ENCODE results near the gene RAI14.

RAI14 gene

DNA sequence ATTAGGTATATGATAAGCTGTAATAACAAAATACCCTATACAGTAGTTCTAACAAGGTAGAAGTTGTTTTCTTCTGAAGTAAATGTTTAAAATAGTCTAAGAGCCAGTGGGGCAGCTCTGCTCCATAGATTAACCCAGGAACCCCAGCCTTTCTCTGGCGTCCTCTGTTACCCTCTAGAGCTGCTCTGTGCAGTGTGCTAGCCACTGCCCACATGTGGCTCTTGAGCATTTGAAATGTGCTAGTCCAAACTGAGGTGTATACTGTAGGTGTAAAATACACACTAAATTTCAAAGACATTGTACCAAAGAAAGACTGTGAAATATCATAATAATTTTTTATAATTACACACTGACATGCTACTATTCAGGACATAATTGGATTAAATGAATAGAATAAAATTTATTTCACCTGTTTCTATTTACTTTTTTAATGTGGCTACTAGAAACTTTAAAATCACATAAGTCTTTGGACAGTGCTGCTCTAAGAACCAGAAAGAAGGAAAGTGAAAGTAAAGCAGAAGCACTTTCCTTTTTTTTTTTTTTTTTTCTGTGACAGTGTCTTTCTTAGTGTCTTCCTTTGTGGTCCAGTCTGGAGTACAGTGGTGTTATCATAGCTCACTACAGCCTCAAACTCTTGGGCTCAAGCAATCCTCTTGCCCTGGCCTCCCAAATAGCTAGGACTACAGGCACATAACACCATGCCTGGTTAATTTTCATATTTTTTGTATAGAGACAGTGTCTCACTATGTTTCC lies 39.3 kb downstream of the RAI14 start:
- no peaks in the 10 kb centered on the region for H4K20me1 ChIP-seq (ENCODE audit: control insufficient read depth, insufficient read depth, low read depth, low read length)
- H3K27me3 ChIP-seq (ENCODE audit: control insufficient read depth, low read length): no peaks in the 10 kb centered on the region
- no peaks in the 10 kb centered on the region for H3K9me2 ChIP-seq (replicated peaks; ENCODE audit: control insufficient read depth, low read length)
- no peak overlapping the region for H3K27ac ChIP-seq (ENCODE audit: low read depth, low read length)
- H3K4me2 ChIP-seq (ENCODE audit: low read length): no peak overlapping the region
- no peaks in the 10 kb centered on the region for H3K79me2 ChIP-seq (ENCODE audit: control insufficient read depth, low read length)
- no peak for TF ChIP-seq EZH2phosphoT487 (IDR thresholded peaks at IDR 0.05; ENCODE audit: borderline replicate concordance, low read length)
- TF ChIP-seq, protein P1, sequence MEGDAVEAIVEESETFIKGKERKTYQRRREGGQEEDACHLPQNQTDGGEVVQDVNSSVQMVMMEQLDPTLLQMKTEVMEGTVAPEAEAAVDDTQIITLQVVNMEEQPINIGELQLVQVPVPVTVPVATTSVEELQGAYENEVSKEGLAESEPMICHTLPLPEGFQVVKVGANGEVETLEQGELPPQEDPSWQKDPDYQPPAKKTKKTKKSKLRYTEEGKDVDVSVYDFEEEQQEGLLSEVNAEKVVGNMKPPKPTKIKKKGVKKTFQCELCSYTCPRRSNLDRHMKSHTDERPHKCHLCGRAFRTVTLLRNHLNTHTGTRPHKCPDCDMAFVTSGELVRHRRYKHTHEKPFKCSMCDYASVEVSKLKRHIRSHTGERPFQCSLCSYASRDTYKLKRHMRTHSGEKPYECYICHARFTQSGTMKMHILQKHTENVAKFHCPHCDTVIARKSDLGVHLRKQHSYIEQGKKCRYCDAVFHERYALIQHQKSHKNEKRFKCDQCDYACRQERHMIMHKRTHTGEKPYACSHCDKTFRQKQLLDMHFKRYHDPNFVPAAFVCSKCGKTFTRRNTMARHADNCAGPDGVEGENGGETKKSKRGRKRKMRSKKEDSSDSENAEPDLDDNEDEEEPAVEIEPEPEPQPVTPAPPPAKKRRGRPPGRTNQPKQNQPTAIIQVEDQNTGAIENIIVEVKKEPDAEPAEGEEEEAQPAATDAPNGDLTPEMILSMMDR (IDR thresholded peaks at IDR 0.05; ENCODE audit: low read depth, low read length, poor library complexity, severe bottlenecking): no peak
- no peaks in the 10 kb centered on the region for H3K4me1 ChIP-seq (ENCODE audit: control insufficient read depth, low read length)
- H3K36me3 ChIP-seq (ENCODE audit: control insufficient read depth, low read length): no peaks in the 10 kb centered on the region
- no peaks in the 10 kb centered on the region for H3F3A ChIP-seq (ENCODE audit: control insufficient read depth, insufficient read depth)
- H3K4me3 ChIP-seq (ENCODE audit: low read length): no peak overlapping the region
- H3K9me3 ChIP-seq (ENCODE audit: control insufficient read depth, insufficient read depth, low read length): no peaks in the 10 kb centered on the region

DNA sequence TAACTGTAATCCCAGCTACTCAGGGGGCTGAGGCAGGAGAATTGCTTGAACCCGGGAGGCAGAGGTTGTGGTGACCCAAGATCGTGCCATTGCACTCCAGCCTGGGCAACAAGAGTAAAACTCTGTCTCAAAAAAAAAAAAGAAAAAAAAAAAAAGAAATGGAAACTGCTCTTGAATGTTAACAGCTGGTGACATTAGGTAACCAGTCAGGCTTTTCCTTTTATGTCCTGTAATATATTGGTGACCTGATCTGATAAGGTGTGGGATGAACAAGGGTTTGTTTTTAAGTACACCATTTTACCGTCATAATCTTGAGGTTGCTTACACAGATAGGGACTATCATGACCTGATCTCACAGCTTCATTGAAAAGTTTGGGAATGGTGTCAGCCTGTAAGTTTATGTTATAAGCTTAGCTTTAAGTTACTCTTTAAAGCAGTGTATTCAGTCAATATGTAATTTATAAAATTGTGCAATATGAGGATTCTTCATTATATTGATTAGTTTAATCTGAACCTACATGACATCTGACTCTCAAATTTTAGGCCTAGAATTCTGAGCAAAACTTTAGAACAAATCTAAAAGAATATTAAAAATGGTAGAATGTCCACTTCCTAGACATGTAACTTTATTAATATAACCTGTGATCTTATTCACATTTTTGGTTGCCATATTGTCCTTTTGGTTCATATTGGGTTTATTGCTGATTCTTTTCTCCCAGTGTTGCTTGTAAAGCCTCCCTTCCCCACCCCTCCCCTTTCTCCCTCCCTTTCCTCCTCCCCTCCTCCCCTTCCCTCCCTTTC lies 41.4 kb downstream of the RAI14 start:
- Histone ChIP-seq H3K9me3 (ENCODE audit: control insufficient read depth, insufficient read depth, low read length) (no peaks in the 10 kb centered on the region), H3K27me3 (ENCODE audit: control insufficient read depth, low read length) (no peaks in the 10 kb centered on the region), H3K27ac (ENCODE audit: low read depth, low read length) (no peak overlapping the region), H3F3A (ENCODE audit: control insufficient read depth, insufficient read depth) (no peaks in the 10 kb centered on the region), H3K4me3 (ENCODE audit: low read length) (no peak overlapping the region), H3K79me2 (ENCODE audit: control insufficient read depth, low read length) (no peaks in the 10 kb centered on the region), H3K4me1 (ENCODE audit: control insufficient read depth, low read length) (no peaks in the 10 kb centered on the region), H3K4me2 (ENCODE audit: low read length) (no peak overlapping the region), H3K9me2 (replicated peaks; ENCODE audit: control insufficient read depth, low read length) (no peaks in the 10 kb centered on the region), H4K20me1 (ENCODE audit: control insufficient read depth, insufficient read depth, low read depth, low read length) (no peaks in the 10 kb centered on the region), H3K36me3 (ENCODE audit: control insufficient read depth, low read length) (no peaks in the 10 kb centered on the region)
- TF ChIP-seq EZH2phosphoT487 (IDR thresholded peaks at IDR 0.05; ENCODE audit: borderline replicate concordance, low read length): no peak
- TF ChIP-seq, protein P1 (IDR thresholded peaks at IDR 0.05; ENCODE audit: low read depth, low read length, poor library complexity, severe bottlenecking): no peak

DNA sequence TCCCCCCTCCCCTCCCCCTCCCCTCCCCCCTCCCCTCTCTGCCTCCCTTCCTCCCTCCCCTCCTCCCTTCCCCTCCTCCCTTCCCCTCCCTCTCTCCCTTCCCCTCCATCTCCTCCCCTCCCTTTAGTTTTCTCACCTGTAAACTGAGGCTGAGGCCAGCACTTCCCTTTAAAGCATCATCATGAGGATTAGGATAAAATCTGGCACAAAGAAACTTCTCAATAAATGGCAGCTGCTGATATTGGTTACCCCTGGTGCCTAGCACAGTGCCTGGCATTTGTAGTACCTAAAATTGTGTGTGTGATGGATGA lies 41.9 kb downstream of the RAI14 start:
- H3K9me3 ChIP-seq (ENCODE audit: control insufficient read depth, insufficient read depth, low read length): no peaks in the 10 kb centered on the region
- no peak overlapping the region for H3K27ac ChIP-seq (ENCODE audit: low read depth, low read length)
- TF ChIP-seq EZH2phosphoT487 (IDR thresholded peaks at IDR 0.05; ENCODE audit: borderline replicate concordance, low read length): no peak
- TF ChIP-seq, protein P1 (IDR thresholded peaks at IDR 0.05; ENCODE audit: low read depth, low read length, poor library complexity, severe bottlenecking): no peak
- no peaks in the 10 kb centered on the region for H3K79me2 ChIP-seq (ENCODE audit: control insufficient read depth, low read length)
- no peaks in the 10 kb centered on the region for H3K36me3 ChIP-seq (ENCODE audit: control insufficient read depth, low read length)
- no peaks in the 10 kb centered on the region for H3K27me3 ChIP-seq (ENCODE audit: control insufficient read depth, low read length)
- H3K4me2 ChIP-seq (ENCODE audit: low read length): no peak overlapping the region
- H4K20me1 ChIP-seq (ENCODE audit: control insufficient read depth, insufficient read depth, low read depth, low read length): no peaks in the 10 kb centered on the region
- no peaks in the 10 kb centered on the region for H3F3A ChIP-seq (ENCODE audit: control insufficient read depth, insufficient read depth)
- H3K4me3 ChIP-seq (ENCODE audit: low read length): no peak overlapping the region
- H3K4me1 ChIP-seq (ENCODE audit: control insufficient read depth, low read length): no peaks in the 10 kb centered on the region
- no peaks in the 10 kb centered on the region for H3K9me2 ChIP-seq (replicated peaks; ENCODE audit: control insufficient read depth, low read length)
